ENCODE results near the gene SV2C. TPM values are rescaled to one million over a fixed set of nuclear protein-coding genes. Genes with fewer than 3 reads are reported as not detected.

SV2C gene
- total and polyA plus RNA-seq, 2 donors (not counting 1 experiment from before 2014, with no cell fraction given): not detected

DNA sequence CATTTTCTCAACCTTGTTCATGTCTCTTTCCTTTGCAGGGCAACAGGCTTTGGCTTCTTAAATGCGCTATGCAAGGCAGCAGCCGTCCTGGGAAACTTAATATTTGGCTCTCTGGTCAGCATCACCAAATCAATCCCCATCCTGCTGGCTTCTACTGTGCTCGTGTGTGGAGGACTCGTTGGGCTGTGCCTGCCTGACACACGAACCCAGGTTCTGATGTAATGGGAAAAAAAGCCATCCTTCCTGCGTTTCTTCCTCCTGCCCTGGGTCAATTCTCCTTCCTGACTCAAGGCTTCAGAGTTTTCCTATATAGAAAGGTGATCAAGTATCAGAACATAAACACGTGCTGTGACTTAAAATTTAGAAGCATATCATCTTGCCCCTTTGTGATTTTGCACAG lies 242.1 kb downstream of the SV2C start:
- H3K4me3 Mint-ChIP-seq: no peak overlapping the region
- Histone ChIP-seq H3K27me3 (replicated peaks in 1 of 4; ENCODE audit: control extremely low read depth in 1 of 4, control insufficient read depth in 3 of 4, insufficient read depth in 4 of 4, low read length in 3 of 4) (peaks cover 0 to 3% (median 0%) of the 10 kb centered on the region in 4 experiments), H3K27ac (ENCODE audit: low read length in 2 of 2) (no peak overlapping the region), H3K79me2 (ENCODE audit: control insufficient read depth, insufficient read depth, low read length) (no peaks in the 10 kb centered on the region), H3K4me1 (ENCODE audit: control insufficient read depth in 2 of 2, insufficient read depth in 2 of 2, low read length in 2 of 2) (peaks cover 2 to 5% of the 10 kb centered on the region in 2 donors), H4K20me1 (ENCODE audit: control insufficient read depth, insufficient read depth, low read length, poor library complexity, severe bottlenecking) (no peaks in the 10 kb centered on the region), H3K4me2 (replicated peaks; ENCODE audit: low read depth, low read length, poor library complexity, severe bottlenecking) (no peak overlapping the region), H3K4me3 (ENCODE audit: control extremely low read depth in 1 of 5, extremely low read depth in 1 of 5, insufficient read depth in 1 of 5, low read depth in 2 of 5, low read length in 4 of 5) (no peak overlapping the region), H3K36me3 (replicated peaks in 1 of 2; ENCODE audit: control extremely low read depth in 1 of 2, control insufficient read depth in 1 of 2, extremely low read depth in 1 of 2, insufficient read depth in 2 of 2, low read length in 1 of 2) (no peaks in the 10 kb centered on the region), H3K9me3 (ENCODE audit: control extremely low read depth in 1 of 3, control insufficient read depth in 2 of 3, insufficient read depth in 1 of 3, low read length in 2 of 3) (no peaks in the 10 kb centered on the region), H3K9ac (ENCODE audit: low read length) (no peak overlapping the region), H2AFZ (ENCODE audit: insufficient read depth, low read depth, low read length, poor library complexity, severe bottlenecking) (no peak overlapping the region)
- TF ChIP-seq, protein P1, sequence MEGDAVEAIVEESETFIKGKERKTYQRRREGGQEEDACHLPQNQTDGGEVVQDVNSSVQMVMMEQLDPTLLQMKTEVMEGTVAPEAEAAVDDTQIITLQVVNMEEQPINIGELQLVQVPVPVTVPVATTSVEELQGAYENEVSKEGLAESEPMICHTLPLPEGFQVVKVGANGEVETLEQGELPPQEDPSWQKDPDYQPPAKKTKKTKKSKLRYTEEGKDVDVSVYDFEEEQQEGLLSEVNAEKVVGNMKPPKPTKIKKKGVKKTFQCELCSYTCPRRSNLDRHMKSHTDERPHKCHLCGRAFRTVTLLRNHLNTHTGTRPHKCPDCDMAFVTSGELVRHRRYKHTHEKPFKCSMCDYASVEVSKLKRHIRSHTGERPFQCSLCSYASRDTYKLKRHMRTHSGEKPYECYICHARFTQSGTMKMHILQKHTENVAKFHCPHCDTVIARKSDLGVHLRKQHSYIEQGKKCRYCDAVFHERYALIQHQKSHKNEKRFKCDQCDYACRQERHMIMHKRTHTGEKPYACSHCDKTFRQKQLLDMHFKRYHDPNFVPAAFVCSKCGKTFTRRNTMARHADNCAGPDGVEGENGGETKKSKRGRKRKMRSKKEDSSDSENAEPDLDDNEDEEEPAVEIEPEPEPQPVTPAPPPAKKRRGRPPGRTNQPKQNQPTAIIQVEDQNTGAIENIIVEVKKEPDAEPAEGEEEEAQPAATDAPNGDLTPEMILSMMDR (IDR thresholded peaks at IDR 0.05): no peak
- TF ChIP-seq EZH2 (IDR thresholded peaks at IDR 0.05; ENCODE audit: borderline replicate concordance, insufficient read depth, low read depth, low read length, poor library complexity, severe bottlenecking): no peak
- ChIA-PET CTCF (no interaction called here), POLR2A (no interaction called here)
- intact Hi-C loops (cut with micrococcal nuclease): no loop called here
- DNase-seq: no peak
- 88% methylated on average over 2 of the region's 7 CpGs for WGBS (ENCODE audit: insufficient coverage)
- ATAC-seq (ENCODE audit: low read depth): no peak
- H3K27me3 Mint-ChIP-seq: peaks cover 18% of the 10 kb centered on the region
- H3K27ac Mint-ChIP-seq: no peak overlapping the region
- H3K9me3 Mint-ChIP-seq (ENCODE audit: insufficient read depth): peaks cover 12% of the 10 kb centered on the region
- peaks cover 10% of the 10 kb centered on the region for H3K4me1 Mint-ChIP-seq

GRCh38 chr5:76325876-76326491 lies 242.8 kb downstream of the SV2C start:
- no peak overlapping the region for H3K4me2 ChIP-seq (replicated peaks; ENCODE audit: low read depth, low read length, poor library complexity, severe bottlenecking)
- 40% methylated on average over 1 of the region's 3 CpGs for WGBS (ENCODE audit: insufficient coverage)
- no peak overlapping the region for H3K9ac ChIP-seq (ENCODE audit: low read length)
- no peak for ATAC-seq (ENCODE audit: low read depth)
- peaks cover 0 to 3% (median 0%) of the 10 kb centered on the region in 4 experiments for H3K27me3 ChIP-seq (replicated peaks in 1 of 4; ENCODE audit: control extremely low read depth in 1 of 4, control insufficient read depth in 3 of 4, insufficient read depth in 4 of 4, low read length in 3 of 4)
- peaks cover 10% of the 10 kb centered on the region for H3K4me1 Mint-ChIP-seq
- H3K4me1 ChIP-seq (ENCODE audit: control insufficient read depth in 2 of 2, insufficient read depth in 2 of 2, low read length in 2 of 2): peaks cover 2 to 5% of the 10 kb centered on the region in 2 donors
- H3K4me3 Mint-ChIP-seq: no peak overlapping the region
- ChIA-PET POLR2A (no interaction called here), CTCF (no interaction called here)
- peaks cover 12% of the 10 kb centered on the region for H3K27me3 Mint-ChIP-seq
- no peak for DNase-seq
- H2AFZ ChIP-seq (ENCODE audit: insufficient read depth, low read depth, low read length, poor library complexity, severe bottlenecking): no peak overlapping the region
- no peaks in the 10 kb centered on the region for H4K20me1 ChIP-seq (ENCODE audit: control insufficient read depth, insufficient read depth, low read length, poor library complexity, severe bottlenecking)
- TF ChIP-seq, protein P1 (IDR thresholded peaks at IDR 0.05): no peak
- TF ChIP-seq EZH2 (IDR thresholded peaks at IDR 0.05; ENCODE audit: borderline replicate concordance, insufficient read depth, low read depth, low read length, poor library complexity, severe bottlenecking): no peak
- H3K9me3 Mint-ChIP-seq (ENCODE audit: insufficient read depth): peaks cover 12% of the 10 kb centered on the region
- no peak overlapping the region for H3K27ac ChIP-seq (ENCODE audit: low read length in 2 of 2)
- no peak overlapping the region for H3K27ac Mint-ChIP-seq
- H3K4me3 ChIP-seq (ENCODE audit: control extremely low read depth in 1 of 5, extremely low read depth in 1 of 5, insufficient read depth in 1 of 5, low read depth in 2 of 5, low read length in 4 of 5): no peak overlapping the region
- no peaks in the 10 kb centered on the region for H3K36me3 ChIP-seq (replicated peaks in 1 of 2; ENCODE audit: control extremely low read depth in 1 of 2, control insufficient read depth in 1 of 2, extremely low read depth in 1 of 2, insufficient read depth in 2 of 2, low read length in 1 of 2)
- intact Hi-C loops (cut with micrococcal nuclease): no loop called here
- H3K9me3 ChIP-seq (ENCODE audit: control extremely low read depth in 1 of 3, control insufficient read depth in 2 of 3, insufficient read depth in 1 of 3, low read length in 2 of 3): no peaks in the 10 kb centered on the region
- no peaks in the 10 kb centered on the region for H3K79me2 ChIP-seq (ENCODE audit: control insufficient read depth, insufficient read depth, low read length)
